SU-DHL-6 (cell line): ENCODE measurements around the gene EID2B.

Experiments
- H2AFZ ChIP-seq: fragments of 200-600 bp; sonication (generic); 2 replicates; pipeline ENCODE4 v1.6.1; 2014; ENCODE audit warnings: low read depth, mild to moderate bottlenecking, moderate library complexity, mixed read lengths, antibody characterized with exemption, low read length; ENCODE audit not compliant: severe bottlenecking
- H3F3A ChIP-seq: fragments of 200-600 bp; shearing (Covaris generic); 2 replicates; pipeline ENCODE4 v1.6.0; 2016; ENCODE audit warnings: antibody characterized with exemption, mild to moderate bottlenecking; ENCODE audit not compliant: insufficient read depth
- H3K27ac ChIP-seq: fragments of 200-600 bp; sonication (generic); 2 replicates; pipeline ENCODE4 v1.5.1; 2016; ENCODE audit warnings: low read depth, mild to moderate bottlenecking, low read length, moderate library complexity, mixed read lengths
- H3K27me3 ChIP-seq: fragments of 200-600 bp; sonication (generic), shearing (Covaris generic); 2 replicates; pipeline ENCODE4 v1.6.0; 2014; ENCODE audit warnings: mild to moderate bottlenecking, low read length
- H3K36me3 ChIP-seq: fragments of 200-600 bp; sonication (generic); 2 replicates; pipeline ENCODE4 v1.6.1; 2014; ENCODE audit warnings: mild to moderate bottlenecking, low read length, mixed read lengths
- H3K4me2 ChIP-seq: fragments of 300-600, 200-600 bp; shearing (Covaris generic), sonication (generic); 2 replicates; pipeline ENCODE4 v1.6.0; 2014; ENCODE audit warnings: low read length, low read depth, mild to moderate bottlenecking; ENCODE audit not compliant: poor library complexity, severe bottlenecking
- H3K4me3 ChIP-seq: fragments of 200-600 bp; sonication (generic); 2 replicates; pipeline ENCODE4 v1.5.1; 2014; ENCODE audit warnings: antibody characterized with exemption, low read length, mild to moderate bottlenecking, mixed read lengths; ENCODE audit not compliant: insufficient read depth, poor library complexity, severe bottlenecking
- H3K79me2 ChIP-seq: fragments of 200-600 bp; sonication (generic); 2 replicates; pipeline ENCODE4 v1.6.1; 2014; ENCODE audit warnings: mild to moderate bottlenecking, low read length, moderate library complexity; ENCODE audit not compliant: insufficient read depth
- H3K9ac ChIP-seq: fragments of 200-600 bp; sonication (generic); 2 replicates; pipeline ENCODE4 v1.7.0; 2014; ENCODE audit warnings: mild to moderate bottlenecking, low read length
- H3K9me2 ChIP-seq: fragments of 200-600 bp; sonication (generic); replicated peaks from 2 replicates; pipeline ENCODE4 v1.6.1; 2014; ENCODE audit warnings: low read length; ENCODE audit not compliant: insufficient read depth
- H3K9me3 ChIP-seq: fragments of 200-600 bp; sonication (generic); 2 replicates; pipeline ENCODE4 v1.6.1; 2014; ENCODE audit warnings: low read length, mixed read lengths; ENCODE audit not compliant: insufficient read depth
- H4K20me1 ChIP-seq: fragments of 200-600 bp; sonication (generic); 2 replicates; pipeline ENCODE4 v1.6.1; 2014; ENCODE audit warnings: low read depth, mild to moderate bottlenecking, antibody characterized with exemption, low read length, moderate library complexity, mixed read lengths
- CTCF ChIP-seq: fragments of 200-600 bp; sonication (generic); IDR thresholded peaks from one replicate; pipeline ENCODE4 v1.5.1; 2017; ENCODE audit warnings: antibody characterized with exemption, mild to moderate bottlenecking, low read length, moderate library complexity; ENCODE audit not compliant: insufficient read depth, poor library complexity, severe bottlenecking
- EZH2phosphoT487 ChIP-seq: fragments of 200-600 bp; sonication (generic), shearing (Covaris generic); conservative IDR thresholded peaks from 2 replicates; pipeline ENCODE4 v1.6.1; 2018; ENCODE audit warnings: mild to moderate bottlenecking, antibody characterized with exemption, low read length, moderate library complexity, mixed read lengths

The EID2B gene

GRCh38 chr19:39498798-39499642 lies 33.6 kb downstream of the EID2B start, which contains the start of gene DLL3:
Gene DLL3, plus strand, starts transcription at chr19:39498947. Its CDS starts 28 bp downstream, at chr19:39498975.
- Histone ChIP-seq H3K4me3 (peak within 1 kb of the TSS; percentile 23), H3K9me3 (no peaks in the 10 kb centered on the region), H3K79me2 (no peaks in the 10 kb centered on the region), H3K9ac (peak within 1 kb of the TSS; percentile 7; the same call in 1 of the 2 replicates), H3K27ac (no peak within 1 kb of the TSS), H3K27me3 (no peaks in the 10 kb centered on the region), H3K4me2 (peak within 1 kb of the TSS; percentile 42), H3K36me3 (no peaks in the 10 kb centered on the region), H3K9me2 (no peaks in the 10 kb centered on the region), H2AFZ (peak within 1 kb of the TSS; percentile 21), H4K20me1 (no peaks in the 10 kb centered on the region), H3F3A (no peaks in the 10 kb centered on the region)
- no peak for TF ChIP-seq EZH2phosphoT487
- TF ChIP-seq CTCF = no peak

GRCh38 chr19:39497996-39498797 lies 34.5 kb downstream of the EID2B start:
- no peak overlapping the region for H2AFZ ChIP-seq
- H3F3A ChIP-seq = no peaks in the 10 kb centered on the region
- no peaks in the 10 kb centered on the region for H4K20me1 ChIP-seq
- H3K27ac ChIP-seq = no peak overlapping the region
- no peaks in the 10 kb centered on the region for H3K9me2 ChIP-seq
- TF ChIP-seq EZH2phosphoT487 = no peak
- peak; percentile 3 for TF ChIP-seq CTCF
- peak overlapping the region; percentile 7; the same call in 1 of the 2 replicates for H3K9ac ChIP-seq
- no peaks in the 10 kb centered on the region for H3K79me2 ChIP-seq
- H3K36me3 ChIP-seq = no peaks in the 10 kb centered on the region
- H3K9me3 ChIP-seq = no peaks in the 10 kb centered on the region
- no peaks in the 10 kb centered on the region for H3K27me3 ChIP-seq
- H3K4me3 ChIP-seq = peak overlapping the region; percentile 3
- H3K4me2 ChIP-seq = peak overlapping the region; percentile 42

GRCh38 chr19:39497701-39497995 lies 35.0 kb downstream of the EID2B start:
- no peaks in the 10 kb centered on the region for H3K27me3 ChIP-seq

More at GRCh38 chr19:39497701-39497995, 35.0 kb downstream of the EID2B start:
- Histone ChIP-seq H3K4me2 (peak overlapping the region; percentile 42), H3K36me3 (no peaks in the 10 kb centered on the region), H3K79me2 (no peaks in the 10 kb centered on the region), H3K27ac (no peak overlapping the region), H3K9me3 (no peaks in the 10 kb centered on the region), H3K9ac (no peak overlapping the region), H3K4me3 (no peak overlapping the region), H4K20me1 (no peaks in the 10 kb centered on the region), H2AFZ (no peak overlapping the region), H3F3A (0 out of 2 replicates have a peak, but pooled peaks cover 3% of the 10 kb centered on the region), H3K9me2 (no peaks in the 10 kb centered on the region)
- TF ChIP-seq EZH2phosphoT487 (no peak), CTCF (peak; percentile 33)
